Measurements from ENCODE around the gene JPH2.

Gene JPH2

DNA sequence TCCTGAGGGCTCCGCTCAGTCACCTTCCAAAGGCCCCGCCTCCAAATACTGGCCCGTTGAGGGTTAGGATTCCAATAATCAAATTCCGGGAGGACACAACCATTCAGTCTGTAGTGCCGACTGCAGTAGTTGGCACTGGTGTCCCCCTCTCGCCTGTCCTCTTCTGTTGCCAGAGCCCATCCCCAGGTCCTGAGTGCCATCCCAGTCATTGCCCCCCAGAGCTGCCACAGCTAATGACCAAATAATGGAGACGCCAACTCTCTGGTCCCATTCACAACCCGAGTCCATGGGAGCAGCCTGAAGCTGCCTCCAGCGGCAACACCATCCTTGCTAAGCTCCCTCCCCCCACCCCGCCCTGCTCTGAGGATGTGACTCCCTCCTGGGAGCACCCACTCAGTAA, 115.9 kb downstream of the JPH2 start:
- no peak for DNase-seq (ENCODE audit: low read depth)

DNA sequence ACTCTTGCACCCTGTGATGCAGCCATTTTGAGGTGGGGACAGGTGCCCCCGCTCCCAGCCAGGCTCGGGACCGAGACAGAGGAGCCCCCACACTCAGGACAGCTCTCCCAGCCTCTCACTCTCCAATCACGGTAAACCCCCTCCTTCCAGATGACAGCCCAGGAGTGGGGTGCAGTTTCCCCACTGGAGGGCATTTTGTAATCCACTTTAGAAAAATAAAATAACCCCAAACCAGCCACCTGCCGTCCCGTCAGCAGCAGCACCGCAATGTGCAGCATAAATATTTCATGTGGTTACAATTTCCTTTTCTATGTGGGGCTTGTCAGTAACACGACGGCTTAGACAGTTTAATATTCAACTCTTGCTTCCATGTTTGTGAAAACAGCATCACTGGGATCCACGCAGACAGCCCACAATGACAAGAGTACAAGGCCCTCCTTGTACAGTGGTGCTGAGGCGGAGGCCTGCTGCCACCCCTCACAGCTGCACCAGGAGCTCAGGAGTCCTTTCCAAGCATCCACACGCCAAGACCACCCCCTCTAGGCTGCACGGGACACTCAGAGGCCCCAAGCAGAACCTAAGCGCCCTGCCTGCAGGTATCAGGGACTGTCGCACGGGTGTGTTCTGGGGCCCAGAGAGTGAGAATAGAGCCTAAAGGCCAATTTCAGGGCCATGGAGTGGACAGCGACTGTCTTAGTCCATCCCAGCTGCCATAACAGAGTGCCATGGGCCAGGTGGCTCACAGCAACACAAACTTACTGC, 116.7 kb downstream of the JPH2 start:
- H3K4me3 ChIP-seq (ENCODE audit: low read depth, low read length), result no peak overlapping the region
- DNase-seq (ENCODE audit: low read depth), result no peak

More for the DNA sequence above, 115.9 kb downstream of the JPH2 start:
- H3K4me3 ChIP-seq (ENCODE audit: low read depth, low read length), result no peak overlapping the region

DNA sequence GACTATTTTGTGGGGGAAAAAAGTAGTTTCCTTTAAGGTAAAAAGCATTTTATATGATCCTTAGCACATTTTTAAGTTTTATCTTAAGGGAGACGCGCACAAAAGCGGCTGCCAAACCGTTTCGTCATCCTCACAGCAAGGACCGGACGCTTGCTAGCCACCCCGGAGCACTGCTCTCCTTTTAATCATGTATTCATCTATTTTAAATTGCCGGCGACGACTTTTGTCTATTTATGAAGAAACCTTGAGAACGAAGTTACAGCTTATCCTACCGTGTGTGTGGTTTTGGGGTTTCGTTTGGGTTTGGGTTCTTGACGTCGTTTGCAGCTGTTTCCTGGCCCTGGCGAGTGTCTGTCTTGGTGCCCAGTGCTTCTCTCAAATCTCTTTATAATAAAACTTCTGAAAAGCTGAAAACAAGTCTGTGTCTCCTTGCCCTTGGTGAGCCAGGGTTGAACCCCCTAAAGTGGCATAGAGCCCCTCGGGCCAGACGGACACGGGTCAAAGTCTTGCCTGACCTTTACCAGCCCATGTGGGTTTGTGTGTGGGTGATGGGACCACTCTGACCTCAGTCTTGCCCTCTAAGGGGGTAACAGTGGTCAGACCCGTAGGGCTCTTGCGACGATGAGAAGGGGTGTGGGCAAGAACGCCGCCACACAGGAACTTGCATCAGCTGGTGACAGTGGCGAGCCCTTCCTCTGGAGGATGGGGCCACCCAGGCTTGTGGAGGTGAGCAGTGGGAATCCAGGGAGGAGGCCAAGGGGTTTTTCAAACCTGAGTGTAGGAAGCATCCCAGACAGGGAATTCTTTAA, 117.6 kb downstream of the JPH2 start:
- no peak overlapping the region for H3K4me3 ChIP-seq (ENCODE audit: low read depth, low read length)
- DNase-seq (ENCODE audit: low read depth), result no peak

DNA sequence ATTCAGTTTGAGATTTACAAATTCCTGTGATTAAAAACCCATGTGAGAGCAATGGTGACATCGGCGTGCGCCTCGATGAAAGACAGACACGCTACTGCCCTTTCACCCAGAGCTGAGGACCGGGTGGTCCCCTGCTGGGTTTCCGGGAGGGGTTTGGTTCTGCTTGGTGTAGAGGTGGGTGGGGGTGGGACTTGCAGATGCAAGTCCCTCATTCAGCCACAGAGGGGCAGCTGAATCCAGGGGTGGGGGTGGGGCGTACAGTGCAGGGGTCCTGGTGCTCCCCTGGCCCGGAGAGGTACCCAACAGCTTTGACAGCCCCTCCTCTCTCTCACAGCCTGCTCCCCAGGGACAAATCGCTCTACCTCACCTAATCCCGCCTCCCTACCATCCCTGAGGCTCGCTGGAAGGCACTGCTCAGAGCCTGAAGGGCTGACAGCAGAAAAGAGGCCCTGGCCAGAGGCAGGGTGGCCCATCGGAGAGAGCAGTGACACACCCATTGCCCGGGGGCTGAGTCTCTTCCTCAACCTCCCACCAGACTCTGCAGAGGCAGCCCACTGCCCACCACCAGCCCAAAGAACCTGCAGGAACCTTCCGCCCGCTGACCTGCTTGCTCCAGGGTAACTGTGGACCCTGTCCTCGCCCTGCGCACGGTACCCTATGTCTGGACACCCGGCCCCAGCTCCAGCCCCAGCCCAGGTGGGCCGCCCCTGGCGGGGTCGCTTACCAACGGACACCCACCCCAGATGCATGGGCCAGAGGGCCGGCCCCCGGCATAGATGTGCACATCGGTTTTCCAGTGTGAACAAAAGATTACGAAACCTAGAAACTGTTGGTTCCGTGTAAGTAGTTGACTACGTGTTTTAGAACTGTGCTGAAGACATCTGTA, 118.4 kb downstream of the JPH2 start:
- no peak overlapping the region for H3K4me3 ChIP-seq (ENCODE audit: low read depth, low read length)
- DNase-seq (ENCODE audit: low read depth), result no peak

DNA sequence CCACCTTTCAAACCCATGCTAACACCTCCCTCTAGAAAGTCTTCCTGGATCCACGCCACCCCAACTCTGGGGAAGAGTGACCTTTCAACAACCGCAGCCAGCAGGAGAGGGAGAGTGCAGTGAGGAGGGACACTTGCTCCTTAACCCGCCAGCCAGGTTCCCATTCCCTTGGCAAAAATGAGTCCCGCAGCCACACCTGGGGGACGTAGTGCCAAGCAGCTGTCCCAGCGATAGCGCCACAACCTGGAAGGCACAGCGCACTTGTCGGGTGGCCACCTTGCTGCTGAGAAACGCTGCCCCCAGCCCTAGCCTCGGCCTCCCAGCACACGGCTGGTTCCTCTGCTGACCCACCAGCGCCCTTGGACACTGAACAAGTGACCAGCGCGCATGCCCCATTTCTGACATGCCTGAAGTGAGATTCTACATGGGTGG, 119.3 kb downstream of the JPH2 start:
- no peak overlapping the region for H3K4me3 ChIP-seq (ENCODE audit: low read depth, low read length)
- no peak for DNase-seq (ENCODE audit: low read depth)

- no peak overlapping the region for H3K4me3 ChIP-seq (ENCODE audit: low read depth, low read length)
- no peak for DNase-seq (ENCODE audit: low read depth)
Observed at GRCh38 chr20:44066645-44067606, 120.1 kb downstream of the JPH2 start.

- H3K4me3 ChIP-seq (ENCODE audit: low read depth, low read length), result no peak overlapping the region
- no peak for DNase-seq (ENCODE audit: low read depth)
Observed at GRCh38 chr20:44065401-44066340, 121.3 kb downstream of the JPH2 start.

DNA sequence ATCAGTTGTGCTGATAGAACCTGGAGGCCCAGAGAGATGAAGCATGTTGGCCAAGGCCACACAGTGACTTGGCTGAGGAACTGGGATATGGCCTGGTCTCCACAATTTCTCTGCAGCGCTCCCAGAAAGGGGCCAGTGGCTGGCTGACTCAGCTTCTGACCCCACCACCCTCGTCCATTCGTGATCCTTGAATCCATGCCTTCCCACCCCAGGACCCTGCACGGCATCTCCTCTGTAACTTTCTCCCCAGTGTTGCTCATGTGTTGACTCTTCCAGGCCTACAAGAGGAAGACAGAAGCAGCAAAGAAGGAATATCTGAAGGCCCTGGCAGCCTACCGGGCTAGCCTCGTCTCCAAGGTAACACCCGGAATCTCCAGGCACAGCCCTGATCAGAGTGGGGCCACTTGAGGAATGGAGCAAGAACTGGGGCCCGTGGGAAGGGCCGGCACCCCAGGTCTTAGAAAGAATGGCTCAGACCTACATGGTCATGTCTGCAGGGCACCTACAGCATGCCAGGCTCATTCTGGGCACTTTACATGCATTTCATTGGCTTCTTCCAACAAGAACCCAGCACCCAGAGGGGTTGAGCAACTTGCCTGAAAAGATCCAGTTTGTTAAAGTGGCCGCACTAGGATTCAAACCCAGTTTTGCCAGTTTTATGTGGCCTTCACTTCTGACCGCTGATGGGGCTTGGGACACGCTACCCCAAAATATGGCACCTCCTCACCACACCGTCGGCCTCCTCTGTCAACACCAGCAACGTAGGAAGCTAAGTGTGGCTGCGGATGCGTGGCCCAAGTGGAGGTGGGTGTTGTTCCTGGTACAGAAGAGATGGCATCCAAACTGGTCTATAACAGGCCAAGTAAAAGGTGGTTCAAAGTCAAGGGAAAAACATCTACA, 122.2 kb downstream of the JPH2 start:
- no peak overlapping the region for H3K4me3 ChIP-seq (ENCODE audit: low read depth, low read length)
- no peak for DNase-seq (ENCODE audit: low read depth)

All from skeletal muscle cell (primary cell).